Panc1 (cell line): Measurements from ENCODE around the gene RTCB. TPM values are rescaled to one million over a fixed set of nuclear protein-coding genes. Genes with fewer than 3 reads are reported as not detected.

ENCODE experiments used
- ATAC-seq: fragments of 200-7000 bp; cut with Tn5 transposase; 2 replicates; pipeline ENCODE4 v1.9.1; 2020; ENCODE audit warnings: mild to moderate bottlenecking, moderate library complexity
- BruUV-seq: library from RNA; stranded (reverse); fragments of 400-500 nt; replicated peaks from 2 replicates; lab custom pipeline; 2021; lab: Mats Ljungman, UMichigan
- CTCF ChIA-PET: fragments of 300-600 bp; sonication (Branson Sonifier 250); formaldehyde crosslinking; loops from one replicate; lab custom pipeline; 2022; ENCODE audit warnings: antibody characterized with exemption; lab: Charles Lee
- POLR2A ChIA-PET: fragments of 300-600 bp; sonication (Branson Sonifier 250); formaldehyde crosslinking; loops from one replicate; lab custom pipeline; 2022; ENCODE audit warnings: antibody characterized with exemption; lab: Charles Lee
- DNase-seq: peaks from one replicate; pipeline ENCODE4 v3.0.0-alpha.2; 2010; ENCODE audit warnings: low read depth, low spot score
- H3K27ac ChIP-seq: 2 replicates; pipeline ENCODE4 v1.5.1; 2011; ENCODE audit warnings: mild to moderate bottlenecking, low read length, inconsistent platforms
- H3K27me3 ChIP-seq: fragments of 200-500 bp; sonication (Bioruptor generic); 2 replicates; pipeline ENCODE4 v1.6.0; 2014; ENCODE audit warnings: low read length, inconsistent platforms; ENCODE audit not compliant: control insufficient read depth, insufficient read depth
- H3K36me3 ChIP-seq: fragments of 200-500 bp; sonication (Bioruptor generic); 2 replicates; pipeline ENCODE4 v1.5.1; 2014; ENCODE audit warnings: inconsistent platforms, mild to moderate bottlenecking, low read length, moderate library complexity; ENCODE audit not compliant: control insufficient read depth, insufficient read depth
- H3K4me1 ChIP-seq: 2 replicates; pipeline ENCODE4 v1.5.1; 2011; ENCODE audit warnings: inconsistent platforms, mild to moderate bottlenecking, low read length, moderate library complexity; ENCODE audit not compliant: control insufficient read depth, insufficient read depth
- H3K4me3 ChIP-seq, 2 experiments: 2 replicates each; pipeline ENCODE4 v1.5.1; 2011 to 2012; ENCODE audit warnings: low read depth in 2 of 2, low read length in 2 of 2, mild to moderate bottlenecking in 2 of 2, inconsistent platforms in 1 of 2, moderate library complexity in 1 of 2
- H3K9me3 ChIP-seq: fragments of 200-500 bp; sonication (Bioruptor generic); 2 replicates; pipeline ENCODE4 v1.5.1; 2014; ENCODE audit warnings: low read depth, mild to moderate bottlenecking, inconsistent platforms, low read length, moderate library complexity; ENCODE audit not compliant: control insufficient read depth, insufficient read depth
- CTCF ChIP-seq: fragments of 450-650 bp; IDR thresholded peaks from 2 replicates; pipeline ENCODE4 v1.5.1; 2017; ENCODE audit warnings: mild to moderate bottlenecking
- POLR2AphosphoS5 ChIP-seq: IDR thresholded peaks from 2 replicates; pipeline ENCODE4 v1.6.1; 2012; ENCODE audit warnings: mild to moderate bottlenecking, low read depth, low read length, moderate library complexity
- REST ChIP-seq, 2 experiments: IDR thresholded peaks; 2 replicates each; pipeline ENCODE4 v1.6.1; 2011 to 2012; ENCODE audit warnings: low read depth in 2 of 2, control low read depth in 1 of 2, low read length in 1 of 2, mild to moderate bottlenecking in 1 of 2, moderate library complexity in 1 of 2; ENCODE audit not compliant: insufficient read depth in 1 of 2
- SIN3A ChIP-seq: IDR thresholded peaks from 2 replicates; pipeline ENCODE4 v1.6.1; 2012; ENCODE audit warnings: low read depth, mild to moderate bottlenecking, low read length, moderate library complexity, borderline replicate concordance; ENCODE audit not compliant: insufficient read depth
- TCF7L2 ChIP-seq: IDR thresholded peaks from 2 replicates; pipeline ENCODE4 v1.6.1; 2011; ENCODE audit warnings: mild to moderate bottlenecking, low read depth, low read length, inconsistent platforms
- in situ Hi-C: cut with HindIII; loops from 2 replicates; pipeline ENCODE4 v1.10.0; 2016; ENCODE audit warnings: low sequenced_read_pairs, low pct_unique_long_range_greater_than_20kb
- intact Hi-C: fragments of 100-400 bp; cut with micrococcal nuclease; formaldehyde crosslinking; loops from one replicate; pipeline ENCODE4 v1.10.0; 2022; ENCODE audit not compliant: unreplicated experiment
- total RNA-seq: library from RNA; stranded (reverse); gene quantifications from one replicate; pipeline ENCODE4 v1.2.1, GENCODE V29; 2021; ENCODE audit not compliant: unreplicated experiment

RTCB gene
- total RNA-seq, 1 experiment from 2014 or later, result 55.9 TPM

GRCh38 chr22:32376681-32377080 is 35.4 kb downstream of the RTCB start:
- in situ Hi-C loops, result no loop called here
- Histone ChIP-seq H3K9me3 (no peaks in the 10 kb centered on the region), H3K4me1 (no peaks in the 10 kb centered on the region), H3K4me3 (no peak overlapping the region), H3K27me3 (no peaks in the 10 kb centered on the region), H3K27ac (no peak overlapping the region), H3K36me3 (no peaks in the 10 kb centered on the region)
- ChIA-PET CTCF (no interaction called here), POLR2A (no interaction called here)
- no peak for DNase-seq
- no peak for TF ChIP-seq TCF7L2
- no peak for TF ChIP-seq POLR2AphosphoS5
- no peak for TF ChIP-seq CTCF
- no peak for TF ChIP-seq SIN3A
- TF ChIP-seq REST (IDR thresholded peaks at IDR 0.05; ENCODE audit: insufficient read depth in 1 of 2, low read depth in 2 of 2, low read length in 1 of 2), result no peak
- no peak for ATAC-seq
- intact Hi-C loops, result no loop called here
- BruUV-seq, result no TSS peak

GRCh38 chr22:32375678-32376450 is 36.2 kb downstream of the RTCB start:
- BruUV-seq, result no TSS peak
- DNase-seq (no peak), ATAC-seq (no peak)
- Histone ChIP-seq H3K9me3 (no peaks in the 10 kb centered on the region), H3K4me1 (no peaks in the 10 kb centered on the region), H3K36me3 (no peaks in the 10 kb centered on the region), H3K27me3 (no peaks in the 10 kb centered on the region), H3K27ac (no peak overlapping the region), H3K4me3 (no peak overlapping the region)
- TF ChIP-seq REST (IDR thresholded peaks at IDR 0.05; ENCODE audit: insufficient read depth in 1 of 2, low read depth in 2 of 2, low read length in 1 of 2) (no peak), CTCF (no peak), POLR2AphosphoS5 (no peak), TCF7L2 (no peak), SIN3A (no peak)
- in situ Hi-C loops, result no loop called here
- ChIA-PET POLR2A (no interaction called here), CTCF (no interaction called here)
- intact Hi-C loops, result no loop called here
